Parathyroid adenoma (tissue), 2 donors: Measurements from ENCODE around the gene SIRT2.

Experiments
- H2AFZ ChIP-seq: fragments of 300-600 bp; sonication (generic); one replicate; pipeline ENCODE4 v1.7.0; 2017; ENCODE audit warnings: antibody characterized with exemption, mild to moderate bottlenecking
- H3K27ac ChIP-seq: fragments of 300-600 bp; sonication (generic); one replicate; pipeline ENCODE4 v1.7.0; 2017
- H3K27me3 ChIP-seq: fragments of 300-600 bp; sonication (generic); one replicate; pipeline ENCODE4 v1.7.0; 2017; ENCODE audit warnings: low read length; ENCODE audit not compliant: control insufficient read depth, insufficient read depth
- H3K36me3 ChIP-seq: fragments of 300-600 bp; sonication (generic); one replicate; pipeline ENCODE4 v1.7.0; 2017; ENCODE audit warnings: low read length; ENCODE audit not compliant: control insufficient read depth, insufficient read depth
- H3K4me1 ChIP-seq: fragments of 300-600 bp; sonication (generic); one replicate; pipeline ENCODE4 v1.7.0; 2017; ENCODE audit warnings: control low read depth
- H3K4me2 ChIP-seq: fragments of 300-600 bp; sonication (generic); one replicate; pipeline ENCODE4 v1.7.0; 2017; ENCODE audit warnings: low read length
- H3K4me3 ChIP-seq: fragments of 300-600 bp; sonication (generic); one replicate; pipeline ENCODE4 v1.7.0; 2017; ENCODE audit warnings: low read depth, low read length
- H3K79me2 ChIP-seq: fragments of 300-600 bp; sonication (generic); one replicate; pipeline ENCODE4 v1.7.0; 2017; ENCODE audit warnings: control low read depth
- H3K9ac ChIP-seq: fragments of 300-600 bp; sonication (generic); one replicate; pipeline ENCODE4 v1.7.0; 2017; ENCODE audit warnings: mild to moderate bottlenecking
- H3K9me3 ChIP-seq: fragments of 300-600 bp; sonication (generic); one replicate; pipeline ENCODE4 v1.7.0; 2017; ENCODE audit warnings: low read length; ENCODE audit not compliant: control insufficient read depth
- TF ChIP-seq, protein P1 (sequence below): fragments of 300-600 bp; sonication (generic); IDR thresholded peaks from one replicate; pipeline ENCODE4 v1.7.0; 2017; ENCODE audit warnings: antibody characterized with exemption, mild to moderate bottlenecking
- donor health status: primary hyperparathyroidism.

Gene SIRT2

DNA sequence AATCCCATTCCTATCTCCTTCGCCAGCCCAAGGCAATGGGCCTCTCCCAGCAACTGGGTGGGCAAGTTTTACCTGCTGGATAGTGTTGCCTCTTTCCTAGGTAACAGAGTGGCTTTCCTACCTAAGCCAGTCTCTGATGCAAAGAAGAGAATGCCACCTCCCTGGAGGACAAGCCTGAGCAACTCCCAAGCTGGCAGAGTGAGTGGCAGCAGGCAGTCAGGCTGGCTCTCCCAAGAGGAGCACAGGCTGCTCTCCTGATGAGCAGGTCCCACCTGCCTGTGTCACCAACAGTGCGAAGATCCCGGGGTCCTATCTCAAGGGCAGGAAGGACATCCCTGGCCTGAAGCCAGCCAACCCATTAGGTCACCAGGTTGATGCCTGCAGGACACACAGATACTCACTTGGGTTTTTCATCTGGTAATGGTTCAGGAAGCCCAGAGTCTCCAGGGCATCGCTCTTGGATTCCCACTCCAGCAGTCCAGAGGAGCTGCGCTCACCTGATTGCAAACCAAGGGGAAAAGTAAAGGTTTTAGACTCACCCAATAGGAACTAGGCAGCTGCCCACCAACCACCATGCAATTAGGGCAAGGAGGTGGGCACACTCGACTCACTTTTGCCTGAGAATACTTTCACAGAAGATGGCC lies 62.3 kb downstream of the SIRT2 start:
- Histone ChIP-seq H3K9me3 (no peaks in the 10 kb centered on the region), H3K27ac (no peak overlapping the region), H3K4me3 (no peak overlapping the region), H3K36me3 (no peaks in the 10 kb centered on the region), H3K79me2 (no peaks in the 10 kb centered on the region), H3K9ac (no peak overlapping the region), H3K27me3 (no peaks in the 10 kb centered on the region), H2AFZ (no peak overlapping the region), H3K4me2 (no peak overlapping the region), H3K4me1 (peaks cover 9% of the 10 kb centered on the region)
- TF ChIP-seq, protein P1, sequence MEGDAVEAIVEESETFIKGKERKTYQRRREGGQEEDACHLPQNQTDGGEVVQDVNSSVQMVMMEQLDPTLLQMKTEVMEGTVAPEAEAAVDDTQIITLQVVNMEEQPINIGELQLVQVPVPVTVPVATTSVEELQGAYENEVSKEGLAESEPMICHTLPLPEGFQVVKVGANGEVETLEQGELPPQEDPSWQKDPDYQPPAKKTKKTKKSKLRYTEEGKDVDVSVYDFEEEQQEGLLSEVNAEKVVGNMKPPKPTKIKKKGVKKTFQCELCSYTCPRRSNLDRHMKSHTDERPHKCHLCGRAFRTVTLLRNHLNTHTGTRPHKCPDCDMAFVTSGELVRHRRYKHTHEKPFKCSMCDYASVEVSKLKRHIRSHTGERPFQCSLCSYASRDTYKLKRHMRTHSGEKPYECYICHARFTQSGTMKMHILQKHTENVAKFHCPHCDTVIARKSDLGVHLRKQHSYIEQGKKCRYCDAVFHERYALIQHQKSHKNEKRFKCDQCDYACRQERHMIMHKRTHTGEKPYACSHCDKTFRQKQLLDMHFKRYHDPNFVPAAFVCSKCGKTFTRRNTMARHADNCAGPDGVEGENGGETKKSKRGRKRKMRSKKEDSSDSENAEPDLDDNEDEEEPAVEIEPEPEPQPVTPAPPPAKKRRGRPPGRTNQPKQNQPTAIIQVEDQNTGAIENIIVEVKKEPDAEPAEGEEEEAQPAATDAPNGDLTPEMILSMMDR: no peak

DNA sequence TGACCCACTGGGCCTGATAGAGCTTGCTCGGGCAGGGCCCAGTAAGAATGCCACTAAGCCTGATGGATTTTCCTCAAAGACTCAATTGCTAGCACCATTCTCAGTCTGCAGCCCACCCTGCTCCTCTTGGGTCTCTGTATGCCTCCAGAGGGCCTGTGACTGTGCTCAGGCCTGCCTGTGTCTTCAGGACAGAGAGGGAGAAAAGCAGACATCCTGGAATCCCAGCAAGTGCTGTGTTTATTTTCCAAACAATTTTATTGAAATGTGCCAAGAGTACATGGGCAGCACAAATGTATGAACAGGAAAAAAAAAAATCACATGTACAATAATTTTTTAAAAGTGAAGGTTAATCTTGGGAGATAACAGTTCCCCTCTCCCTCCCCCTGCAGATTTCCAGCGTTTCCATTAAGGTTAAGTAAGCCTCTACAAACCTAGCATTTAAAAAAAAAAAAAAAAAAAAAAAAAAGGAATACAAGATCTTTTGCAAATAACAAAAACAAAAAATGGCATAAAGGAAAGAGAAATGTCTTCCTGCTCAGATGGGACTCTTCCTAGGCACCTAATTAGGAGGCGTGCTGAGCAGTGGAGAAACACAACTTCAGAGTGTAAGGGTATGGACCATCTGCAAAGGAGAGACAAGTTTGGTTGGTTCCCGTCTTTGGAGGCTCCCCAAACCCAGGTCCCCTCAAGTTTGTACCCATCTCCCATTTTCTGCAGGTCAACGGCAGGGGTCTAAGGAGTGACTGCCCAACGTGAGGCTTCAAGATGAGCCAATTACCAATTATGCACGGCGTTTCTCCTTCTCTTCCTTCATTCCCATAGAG lies 63.0 kb downstream of the SIRT2 start:
- no peaks in the 10 kb centered on the region for H3K79me2 ChIP-seq
- no peaks in the 10 kb centered on the region for H3K9me3 ChIP-seq
- no peak overlapping the region for H3K4me3 ChIP-seq
- no peak overlapping the region for H2AFZ ChIP-seq
- TF ChIP-seq, protein P1: no peak
- H3K4me1 ChIP-seq: peaks cover 9% of the 10 kb centered on the region
- peak overlapping the region; percentile 33 for H3K27ac ChIP-seq
- no peaks in the 10 kb centered on the region for H3K36me3 ChIP-seq
- H3K9ac ChIP-seq: no peak overlapping the region
- no peaks in the 10 kb centered on the region for H3K27me3 ChIP-seq
- H3K4me2 ChIP-seq: no peak overlapping the region

DNA sequence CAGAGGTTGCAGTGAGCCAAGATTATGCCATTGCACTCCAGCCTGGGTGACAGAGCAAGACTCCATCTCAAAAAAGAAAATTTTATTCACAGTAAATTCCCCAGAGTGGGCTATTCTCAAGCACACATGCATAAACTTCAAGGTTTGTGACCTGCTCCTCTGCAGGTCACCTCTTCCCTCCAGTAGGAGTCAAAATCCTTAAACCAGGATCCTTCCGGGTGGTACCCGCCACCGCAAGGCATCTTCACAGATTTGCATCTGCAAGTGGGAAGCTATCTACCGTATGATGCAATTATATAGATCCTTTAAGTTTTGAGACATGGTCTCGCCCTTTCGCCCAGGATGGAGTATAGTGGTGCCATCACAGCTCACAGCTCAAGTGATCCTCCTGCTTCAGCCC lies 64.8 kb downstream of the SIRT2 start:
- no peak overlapping the region for H3K9ac ChIP-seq
- TF ChIP-seq, protein P1: no peak
- H3K27me3 ChIP-seq: no peaks in the 10 kb centered on the region
- H3K36me3 ChIP-seq: no peaks in the 10 kb centered on the region
- H3K4me2 ChIP-seq: no peak overlapping the region
- H3K79me2 ChIP-seq: no peaks in the 10 kb centered on the region
- no peak overlapping the region for H3K4me3 ChIP-seq
- no peaks in the 10 kb centered on the region for H3K9me3 ChIP-seq
- no peak overlapping the region for H3K27ac ChIP-seq
- H2AFZ ChIP-seq: no peak overlapping the region
- H3K4me1 ChIP-seq: peaks cover 9% of the 10 kb centered on the region

DNA sequence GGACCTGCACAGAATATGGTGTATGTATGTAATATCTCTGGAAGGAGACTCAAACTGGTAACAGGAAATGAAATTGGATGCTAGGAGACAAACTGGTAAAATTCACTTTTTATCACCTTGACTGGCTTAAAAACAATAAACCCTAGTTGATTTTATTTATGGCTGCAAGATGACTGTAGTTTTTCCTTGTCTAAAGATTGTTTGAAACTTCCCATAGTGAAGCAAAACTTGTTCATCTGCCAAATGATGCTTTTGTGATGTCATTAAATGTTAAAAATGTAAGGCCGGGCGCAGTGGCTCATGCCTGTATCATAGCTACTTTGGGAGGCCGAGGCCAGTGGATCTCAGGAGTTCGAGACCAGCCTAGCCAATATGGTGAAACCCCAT lies 65.3 kb downstream of the SIRT2 start:
- H3K9ac ChIP-seq: no peak overlapping the region

More for the DNA sequence above, 65.3 kb downstream of the SIRT2 start:
- no peaks in the 10 kb centered on the region for H3K9me3 ChIP-seq
- no peaks in the 10 kb centered on the region for H3K27me3 ChIP-seq
- no peaks in the 10 kb centered on the region for H3K79me2 ChIP-seq
- no peak overlapping the region for H3K4me3 ChIP-seq
- peaks cover 9% of the 10 kb centered on the region for H3K4me1 ChIP-seq
- H2AFZ ChIP-seq: no peak overlapping the region
- no peaks in the 10 kb centered on the region for H3K36me3 ChIP-seq
- TF ChIP-seq, protein P1: no peak
- H3K4me2 ChIP-seq: no peak overlapping the region
- no peak overlapping the region for H3K27ac ChIP-seq
